ENCODE measurements around the gene PAWR. TPM values are rescaled to one million over a fixed set of nuclear protein-coding genes. Genes with fewer than 3 reads are reported as not detected.
A peak's percentile ranks its signal among the peaks of the same experiment; 100 is the strongest.
"Not testable (repeated sequence)": the region's sequence is repeated elsewhere in the genome, so short reads cannot be mapped to it uniquely, and the experiment has no call there.

Gene PAWR
- total and polyA plus RNA-seq, 2 donors (not counting 3 experiments of a cell fraction or from before 2014, with no cell fraction given), result 18.3 to 154 TPM

GRCh38 chr12:79566452-79567174, 124.2 kb downstream of the PAWR start:
- peak; percentile 90 for FAIRE-seq
- dilution Hi-C loops (cut with MboI; ENCODE audit: extremely low pct_ligation_motif_present, low sequenced_read_pairs), result no loop called here

GRCh38 chr12:79564727-79565350, 125.9 kb downstream of the PAWR start:
- H3K9me3 ChIP-seq (replicated peaks; ENCODE audit: control insufficient read depth, insufficient read depth, low read length); DNase-seq (ENCODE audit: low read depth, low spot score); H3K27ac ChIP-seq (ENCODE audit: insufficient read depth, low read depth, low read length); H3K79me2 ChIP-seq (ENCODE audit: control insufficient read depth, insufficient read depth, low read length); H2AFZ ChIP-seq (ENCODE audit: low read depth, low read length); H3K36me3 ChIP-seq (ENCODE audit: control insufficient read depth in 2 of 2, extremely low read depth in 1 of 2, insufficient read depth in 2 of 2, low read length in 2 of 2); FAIRE-seq; POLR2A ChIA-PET; H3K9me1 ChIP-seq (replicated peaks; ENCODE audit: control insufficient read depth, extremely low read depth, insufficient read depth, low read length); BruUV-seq (replicated peaks); H3K9ac ChIP-seq (replicated peaks; ENCODE audit: extremely low read depth, insufficient read depth, low read length); dilution Hi-C loops (cut with MboI; ENCODE audit: extremely low pct_ligation_motif_present, low sequenced_read_pairs); H3K4me2 ChIP-seq (ENCODE audit: insufficient read depth, low read length); H4K20me1 ChIP-seq (replicated peaks; ENCODE audit: control insufficient read depth, extremely low read depth, insufficient read depth, low read length); H3K27me3 ChIP-seq (ENCODE audit: control insufficient read depth in 2 of 2, insufficient read depth in 2 of 2, low read length in 2 of 2); H3K4me3 ChIP-seq (replicated peaks in 1 of 3; ENCODE audit: insufficient read depth in 1 of 3, low read depth in 1 of 3, low read length in 3 of 3): not testable (repeated sequence)
- intact Hi-C loops (cut with micrococcal nuclease), result loop anchor here (5.0 kb wide), 1 partner anchor 57 kb away; no protein-coding TSS in a partner anchor
- CTCF ChIA-PET, result interaction anchor here (1.2 kb wide), 1 partner anchor 18 kb away, joined by 3 read pairs; no protein-coding TSS in a partner anchor
- peaks cover 35% of the 10 kb centered on the region for H3K4me1 ChIP-seq (ENCODE audit: control insufficient read depth, extremely low read depth, insufficient read depth, low read length)

More at GRCh38 chr12:79566452-79567174, 124.2 kb downstream of the PAWR start:
- peak; percentile 89 for DNase-seq (ENCODE audit: low read depth, low spot score)
- Histone ChIP-seq H3K4me2 (ENCODE audit: insufficient read depth, low read length) (peak overlapping the region; percentile 58), H3K9me3 (replicated peaks; ENCODE audit: control insufficient read depth, insufficient read depth, low read length) (peaks cover 3% of the 10 kb centered on the region), H3K4me3 (replicated peaks in 1 of 3; ENCODE audit: insufficient read depth in 1 of 3, low read depth in 1 of 3, low read length in 3 of 3) (no peak overlapping the region), H3K79me2 (ENCODE audit: control insufficient read depth, insufficient read depth, low read length) (peaks cover 3% of the 10 kb centered on the region), H3K36me3 (ENCODE audit: control insufficient read depth in 2 of 2, extremely low read depth in 1 of 2, insufficient read depth in 2 of 2, low read length in 2 of 2) (peaks cover 0 to 4% of the 10 kb centered on the region in 2 experiments), H4K20me1 (replicated peaks; ENCODE audit: control insufficient read depth, extremely low read depth, insufficient read depth, low read length) (no peaks in the 10 kb centered on the region), H3K9me1 (replicated peaks; ENCODE audit: control insufficient read depth, extremely low read depth, insufficient read depth, low read length) (no peaks in the 10 kb centered on the region), H3K27ac (ENCODE audit: insufficient read depth, low read depth, low read length) (peak overlapping the region; percentile 65), H3K4me1 (ENCODE audit: control insufficient read depth, extremely low read depth, insufficient read depth, low read length) (peaks cover 28% of the 10 kb centered on the region), H2AFZ (ENCODE audit: low read depth, low read length) (no peak overlapping the region), H3K27me3 (ENCODE audit: control insufficient read depth in 2 of 2, insufficient read depth in 2 of 2, low read length in 2 of 2) (no peaks in the 10 kb centered on the region), H3K9ac (replicated peaks; ENCODE audit: extremely low read depth, insufficient read depth, low read length) (peak overlapping the region; percentile 36)
- ChIA-PET CTCF (interaction anchor here (0.6 to 2.4 kb wide), 10 partner anchors 8 to 620 kb away, joined by 3 to 9 read pairs (median 3); partner anchors contain the start of gene PAWR), POLR2A (interaction anchor here (0.6 to 0.7 kb wide), 3 partner anchors 19 to 442 kb away, joined by 3 to 4 read pairs (median 3); no protein-coding TSS in a partner anchor)
- BruUV-seq (replicated peaks), result TSS peak; percentile 68
- intact Hi-C loops (cut with micrococcal nuclease), result loop anchor here (1.0 to 5.0 kb wide), 2 partner anchors 19 to 56 kb away; no protein-coding TSS in a partner anchor
- TF ChIP-seq POLR2AphosphoS5 (IDR thresholded peaks at IDR 0.05; ENCODE audit: insufficient read depth, low read depth, low read length) (peak; percentile 85), POLR2A (IDR thresholded peaks at IDR 0.05; ENCODE audit: low read depth, low read length) (peak; percentile 53), FOS (IDR thresholded peaks at IDR 0.05; ENCODE audit: borderline replicate concordance, insufficient read depth, low read length) (no peak), MAX (IDR thresholded peaks at IDR 0.05; ENCODE audit: insufficient read depth, insufficient read length) (no peak), JUN (IDR thresholded peaks at IDR 0.05; ENCODE audit: borderline replicate concordance, insufficient read depth, insufficient read length, low read depth) (peak; percentile 43), GATA2 (IDR thresholded peaks at IDR 0.05; ENCODE audit: insufficient read depth, insufficient read length, low read depth, low read length) (no peak), EZH2 (IDR thresholded peaks at IDR 0.05; ENCODE audit: borderline replicate concordance, low read depth, low read length, severe bottlenecking) (no peak), MYC (IDR thresholded peaks at IDR 0.05; ENCODE audit: low read depth, low read length) (no peak), CTCF (IDR thresholded peaks at IDR 0.05; ENCODE audit: extremely low read depth in 1 of 2, insufficient read depth in 1 of 2, low read depth in 1 of 2, low read length in 2 of 2) (no peak)

All from endothelial cell of umbilical vein (primary cell).